Measurements from ENCODE around the gene NRG4. TPM values are rescaled to one million over a fixed set of nuclear protein-coding genes. Genes with fewer than 3 reads are reported as not detected.
"Not testable (repeated sequence)": the region's sequence is repeated elsewhere in the genome, so short reads cannot be mapped to it uniquely, and the experiment has no call there.

NRG4 gene
- total and polyA plus RNA-seq, 12 donors = 1.5 to 16.9 (median 3.8) TPM

- no peaks in the 10 kb centered on the region for H3K36me3 ChIP-seq (replicated peaks in 1 of 2)
- H3K4me1 ChIP-seq (replicated peaks in 1 of 2) = no peaks in the 10 kb centered on the region
- TF ChIP-seq POLR2A (IDR thresholded peaks at IDR 0.05) = no peak
- TF ChIP-seq, protein P1, sequence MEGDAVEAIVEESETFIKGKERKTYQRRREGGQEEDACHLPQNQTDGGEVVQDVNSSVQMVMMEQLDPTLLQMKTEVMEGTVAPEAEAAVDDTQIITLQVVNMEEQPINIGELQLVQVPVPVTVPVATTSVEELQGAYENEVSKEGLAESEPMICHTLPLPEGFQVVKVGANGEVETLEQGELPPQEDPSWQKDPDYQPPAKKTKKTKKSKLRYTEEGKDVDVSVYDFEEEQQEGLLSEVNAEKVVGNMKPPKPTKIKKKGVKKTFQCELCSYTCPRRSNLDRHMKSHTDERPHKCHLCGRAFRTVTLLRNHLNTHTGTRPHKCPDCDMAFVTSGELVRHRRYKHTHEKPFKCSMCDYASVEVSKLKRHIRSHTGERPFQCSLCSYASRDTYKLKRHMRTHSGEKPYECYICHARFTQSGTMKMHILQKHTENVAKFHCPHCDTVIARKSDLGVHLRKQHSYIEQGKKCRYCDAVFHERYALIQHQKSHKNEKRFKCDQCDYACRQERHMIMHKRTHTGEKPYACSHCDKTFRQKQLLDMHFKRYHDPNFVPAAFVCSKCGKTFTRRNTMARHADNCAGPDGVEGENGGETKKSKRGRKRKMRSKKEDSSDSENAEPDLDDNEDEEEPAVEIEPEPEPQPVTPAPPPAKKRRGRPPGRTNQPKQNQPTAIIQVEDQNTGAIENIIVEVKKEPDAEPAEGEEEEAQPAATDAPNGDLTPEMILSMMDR (IDR thresholded peaks at IDR 0.05) = no peak
- H3K27me3 ChIP-seq = no peaks in the 10 kb centered on the region
- no peak for DNase-seq
- H3K27ac ChIP-seq = no peak overlapping the region
- WGBS, 4 donors = 41 to 63% (median 46%) methylated on average over 1 of the region's 1 CpG
- intact Hi-C loops (cut with DNase I) = no loop called here
- H3K4me3 ChIP-seq = no peak overlapping the region
- no peaks in the 10 kb centered on the region for H3K9me3 ChIP-seq (replicated peaks in 1 of 3)
These were observed 26.3 kb downstream of the NRG4 start for GRCh38 chr15:75985971-75986370.

GRCh38 chr15:75984706-75985105, 27.5 kb downstream of the NRG4 start:
- H3K9me3 ChIP-seq (replicated peaks in 1 of 3); H3K27me3 ChIP-seq; DNase-seq; intact Hi-C loops (cut with DNase I); H3K4me1 ChIP-seq (replicated peaks in 1 of 2); H3K27ac ChIP-seq; H3K4me3 ChIP-seq; H3K36me3 ChIP-seq (replicated peaks in 1 of 2): not testable (repeated sequence)
- WGBS, 4 donors = 89 to 98% (median 93%) methylated on average over 3 of the region's 3 CpGs

DNA sequence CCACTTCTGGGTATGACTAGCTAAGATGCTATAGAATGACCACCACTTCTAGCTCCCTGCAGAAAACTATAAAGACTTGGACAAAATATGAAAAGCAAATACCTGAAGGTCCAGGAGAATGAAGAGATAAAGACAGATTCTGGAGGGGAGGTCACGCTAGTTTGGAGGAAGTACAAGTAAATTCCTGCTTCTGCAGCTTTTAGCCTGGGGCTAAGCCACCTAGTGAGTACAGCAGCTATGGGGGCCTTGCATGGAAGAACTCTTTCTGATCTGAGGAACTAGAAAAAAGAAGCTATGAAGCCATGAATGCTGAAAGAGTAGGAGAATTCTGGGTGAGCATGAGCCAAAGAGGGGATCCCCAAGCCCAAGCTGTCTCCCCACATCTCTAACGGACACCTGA, 29.8 kb downstream of the NRG4 start:
- intact Hi-C loops (cut with DNase I) = no loop called here

DNA sequence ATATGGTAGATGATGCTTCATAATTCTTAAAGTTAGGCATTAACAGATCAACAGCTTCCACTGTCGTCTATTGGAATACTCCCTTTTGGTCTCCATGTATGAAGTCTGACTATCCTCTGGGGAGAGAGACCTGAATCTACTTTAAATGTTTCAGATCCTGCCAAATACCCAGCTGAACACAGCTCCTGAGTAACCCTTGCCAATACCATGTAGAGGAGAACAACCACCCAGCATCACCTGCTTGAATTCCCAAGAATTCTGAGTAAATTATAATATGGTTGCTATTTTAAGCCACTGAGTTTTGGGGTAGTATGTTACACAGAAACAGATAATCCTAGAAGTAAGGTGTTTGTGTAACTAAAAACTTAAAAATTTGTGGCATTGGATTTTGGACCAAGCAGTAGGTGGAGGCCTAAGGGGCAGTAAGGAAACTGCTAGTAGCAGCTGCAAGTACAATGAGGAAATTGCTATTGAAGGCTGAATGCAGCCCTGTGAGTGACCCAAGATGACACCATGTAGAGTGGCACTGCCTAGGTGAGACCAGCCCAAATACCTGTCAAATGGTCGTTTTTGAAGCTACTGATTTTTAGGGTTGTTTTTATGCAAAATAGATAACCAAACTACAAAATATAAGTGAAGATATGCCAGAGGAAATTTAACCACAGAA, 30.9 kb downstream of the NRG4 start:
- 66 to 70% (median 68%) methylated on average over 2 of the region's 2 CpGs for WGBS, 4 donors
- DNase-seq = no peak
- Histone ChIP-seq H3K4me1 (replicated peaks in 1 of 2) (no peaks in the 10 kb centered on the region), H3K36me3 (replicated peaks in 1 of 2) (no peaks in the 10 kb centered on the region), H3K27me3 (peaks cover 5% of the 10 kb centered on the region), H3K27ac (no peak overlapping the region), H3K4me3 (no peak overlapping the region), H3K9me3 (replicated peaks in 1 of 3) (peaks cover 0 to 7% (median 0%) of the 10 kb centered on the region in 3 donors)
- TF ChIP-seq, protein P1 (IDR thresholded peaks at IDR 0.05) = no peak
- no peak for TF ChIP-seq POLR2A (IDR thresholded peaks at IDR 0.05)
- intact Hi-C loops (cut with DNase I) = no loop called here

More for the DNA sequence above, 29.8 kb downstream of the NRG4 start:
- H3K36me3 ChIP-seq (replicated peaks in 1 of 2) = no peaks in the 10 kb centered on the region
- H3K9me3 ChIP-seq (replicated peaks in 1 of 3) = peaks cover 0 to 7% (median 0%) of the 10 kb centered on the region in 3 donors
- peaks cover 5% of the 10 kb centered on the region for H3K27me3 ChIP-seq
- no peak overlapping the region for H3K4me3 ChIP-seq
- no peak for DNase-seq
- no peaks in the 10 kb centered on the region for H3K4me1 ChIP-seq (replicated peaks in 1 of 2)
- TF ChIP-seq POLR2A (IDR thresholded peaks at IDR 0.05) = no peak
- TF ChIP-seq, protein P1 (IDR thresholded peaks at IDR 0.05) = no peak
- H3K27ac ChIP-seq = no peak overlapping the region
- whole genome bisulfite sequencing, 4 donors = 90 to 92% (median 91%) methylated on average over 2 of the region's 2 CpGs

DNA sequence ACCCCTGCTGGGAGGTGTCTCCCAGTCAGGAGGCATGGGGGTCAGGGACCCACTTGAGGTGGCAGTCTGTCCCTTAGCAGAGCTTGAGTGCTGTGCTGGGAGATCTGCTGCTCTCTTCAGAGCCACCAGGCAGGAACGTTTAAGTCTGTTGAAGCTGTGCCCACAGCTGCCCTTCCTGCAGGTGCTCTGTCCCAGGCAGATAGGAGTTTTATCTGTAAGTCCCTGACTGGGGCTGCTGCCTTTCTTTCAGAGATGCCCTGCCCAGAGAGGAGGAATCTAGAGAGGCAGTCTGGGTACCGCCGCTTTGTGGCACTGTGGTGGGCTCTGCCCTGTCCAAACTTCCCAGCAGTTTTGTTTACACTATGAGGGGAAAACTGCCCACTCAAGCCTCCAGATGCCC, 35.5 kb downstream of the NRG4 start:
- H3K9me3 ChIP-seq (replicated peaks in 1 of 3); H3K4me1 ChIP-seq (replicated peaks in 1 of 2); H3K27ac ChIP-seq; H3K4me3 ChIP-seq; H3K27me3 ChIP-seq; H3K36me3 ChIP-seq (replicated peaks in 1 of 2); DNase-seq; intact Hi-C loops (cut with DNase I): not testable (repeated sequence)
- 50 to 90% (median 85%) methylated on average over 1 to 3 of the region's 3 CpGs; no CpG with 5 or more reads in 1 of the 4 donors for WGBS, 4 donors

All from adrenal gland (tissue), 12 donors.